Tibial artery (tissue), 4 donors: Measurements from ENCODE around the gene CYP11A1.

Source experiments
- DNase-seq, 2 donors: peaks; one replicate each; pipeline ENCODE4 v3.0.0-alpha.2; 2019
- H3K27ac ChIP-seq, 2 donors: fragments of 200-600 bp; sonication (generic) in 1 of 2; 1 replicate in 1 of 2; 2 replicates in 1 of 2; pipeline ENCODE4 v1.5.1; 2018 to 2019; ENCODE audit warnings: mild to moderate bottlenecking in 1 of 2
- H3K27me3 ChIP-seq, 2 donors: fragments of 200-600 bp; sonication (generic) in 1 of 2; one replicate each; pipeline versions ENCODE4 v1.5.1 to v1.6.0; 2016 to 2019
- H3K36me3 ChIP-seq, 3 donors: fragments of 200-600 bp; sonication (generic) in 2 of 3; one replicate each; pipeline ENCODE4 v1.5.1; 2016 to 2019; ENCODE audit warnings: mild to moderate bottlenecking in 2 of 3
- H3K4me1 ChIP-seq, 4 donors: fragments of 200-600 bp; sonication (generic) in 2 of 4; 1 replicate in 3 of 4; 2 replicates in 1 of 4; pipeline ENCODE4 v1.5.1; 2016 to 2019
- H3K4me3 ChIP-seq, 2 donors: fragments of 200-600 bp; sonication (generic) in 1 of 2; 1 replicate in 1 of 2; 2 replicates in 1 of 2; pipeline ENCODE4 v1.5.1; 2018 to 2019; ENCODE audit warnings: mild to moderate bottlenecking in 2 of 2
- H3K9me3 ChIP-seq, 3 donors: fragments of 200-600 bp; sonication (generic) in 1 of 3; one replicate each; pipeline ENCODE4 v1.5.1; 2016 to 2019
- CTCF ChIP-seq, 2 experiments: fragments of 200-600 bp in 1 of 2; fragments of 450-650 bp in 1 of 2; IDR thresholded peaks; one replicate each; pipeline ENCODE4 v1.5.1; 2017 to 2019; ENCODE audit warnings: antibody characterized with exemption in 2 of 2, mild to moderate bottlenecking in 1 of 2, moderate library complexity in 1 of 2
- intact Hi-C: fragments of 100-400 bp; cut with DNase I; formaldehyde crosslinking; loops from one replicate; pipeline ENCODE4 v1.15.0; 2023; ENCODE audit warnings: low total_unique reads

The CYP11A1 gene

GRCh38 chr15:74367296-74367854 is at the start of gene CYP11A1:
Gene CYP11A1, minus strand, starts transcription at chr15:74367646. Its CDS starts 61 bp downstream, at chr15:74367585.
- Histone ChIP-seq H3K4me3 (no peak within 1 kb of the TSS), H3K27me3 (peaks cover 0 to 63% of the 10 kb centered on the region in 2 donors), H3K27ac (no peak within 1 kb of the TSS), H3K36me3 (no peaks in the 10 kb centered on the region), H3K4me1 (peaks cover 0 to 16% (median 11%) of the 10 kb centered on the region in 4 donors), H3K9me3 (no peaks in the 10 kb centered on the region)
- TF ChIP-seq CTCF (IDR thresholded peaks at IDR 0.05) = no peak
- peak in 1 of 2 donors; percentile 34 for DNase-seq
- intact Hi-C loops = no loop called here

- no peaks in the 10 kb centered on the region for H3K36me3 ChIP-seq
- intact Hi-C loops = no loop called here
- TF ChIP-seq CTCF (IDR thresholded peaks at IDR 0.05) = no peak
- peaks cover 0 to 6% of the 10 kb centered on the region in 2 donors for H3K27me3 ChIP-seq
- H3K4me1 ChIP-seq = peaks cover 0 to 13% (median 0%) of the 10 kb centered on the region in 4 donors
- no peak for DNase-seq
- H3K4me3 ChIP-seq = no peak overlapping the region
- H3K27ac ChIP-seq = no peak overlapping the region
- H3K9me3 ChIP-seq = no peaks in the 10 kb centered on the region
Observed at GRCh38 chr15:74417225-74417624, 49.8 kb upstream of the CYP11A1 start.

DNA sequence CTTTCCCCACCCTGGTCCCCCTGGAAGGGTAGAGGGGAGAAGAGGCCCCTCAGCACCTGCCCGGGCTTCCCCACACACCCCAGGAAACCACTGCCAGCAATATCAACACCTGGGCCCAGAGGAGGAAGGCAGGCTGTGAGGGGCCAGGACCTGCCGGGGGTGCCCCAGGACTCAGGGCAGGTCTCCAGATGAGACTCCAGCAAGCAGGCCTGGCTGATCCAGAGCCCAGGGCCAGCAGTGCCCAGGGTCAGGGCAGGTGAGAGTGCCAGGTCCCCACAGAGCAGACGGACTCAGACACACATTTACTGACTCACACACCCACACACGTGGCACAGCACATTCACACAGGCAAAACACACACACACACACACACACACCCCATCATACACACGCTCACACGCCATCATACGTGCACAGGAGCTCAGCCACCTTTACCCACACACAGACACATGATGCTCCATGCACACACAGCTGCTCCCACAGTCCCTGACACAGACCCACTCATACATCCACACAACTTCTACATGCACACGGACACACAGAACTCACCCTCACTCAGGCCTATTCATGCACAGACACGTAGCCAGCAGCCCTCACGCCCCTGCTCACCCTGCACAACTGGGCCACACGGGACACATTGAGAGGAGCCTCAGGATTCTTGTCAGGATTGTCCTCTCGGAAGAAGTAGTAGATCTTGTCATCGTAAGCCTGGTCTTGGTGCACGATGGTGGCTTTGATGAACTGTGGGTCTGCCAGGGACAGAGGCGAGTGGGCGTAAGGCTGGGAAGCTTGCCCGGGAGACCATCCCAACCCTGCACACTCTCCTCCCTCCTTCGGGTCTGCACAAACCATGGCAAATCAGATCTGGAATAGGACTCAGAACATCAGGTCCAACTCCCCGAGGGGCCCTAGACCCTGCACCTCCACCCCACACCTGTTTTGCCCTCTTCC is 48.8 kb upstream of the CYP11A1 start:
- intact Hi-C loops = no loop called here
- Histone ChIP-seq H3K4me1 (peaks cover 0 to 6% (median 0%) of the 10 kb centered on the region in 4 donors), H3K4me3 (no peak overlapping the region), H3K27me3 (peaks cover 0 to 6% of the 10 kb centered on the region in 2 donors), H3K27ac (no peak overlapping the region), H3K9me3 (no peaks in the 10 kb centered on the region), H3K36me3 (no peaks in the 10 kb centered on the region)
- DNase-seq = no peak
- TF ChIP-seq CTCF (IDR thresholded peaks at IDR 0.05) = no peak

DNA sequence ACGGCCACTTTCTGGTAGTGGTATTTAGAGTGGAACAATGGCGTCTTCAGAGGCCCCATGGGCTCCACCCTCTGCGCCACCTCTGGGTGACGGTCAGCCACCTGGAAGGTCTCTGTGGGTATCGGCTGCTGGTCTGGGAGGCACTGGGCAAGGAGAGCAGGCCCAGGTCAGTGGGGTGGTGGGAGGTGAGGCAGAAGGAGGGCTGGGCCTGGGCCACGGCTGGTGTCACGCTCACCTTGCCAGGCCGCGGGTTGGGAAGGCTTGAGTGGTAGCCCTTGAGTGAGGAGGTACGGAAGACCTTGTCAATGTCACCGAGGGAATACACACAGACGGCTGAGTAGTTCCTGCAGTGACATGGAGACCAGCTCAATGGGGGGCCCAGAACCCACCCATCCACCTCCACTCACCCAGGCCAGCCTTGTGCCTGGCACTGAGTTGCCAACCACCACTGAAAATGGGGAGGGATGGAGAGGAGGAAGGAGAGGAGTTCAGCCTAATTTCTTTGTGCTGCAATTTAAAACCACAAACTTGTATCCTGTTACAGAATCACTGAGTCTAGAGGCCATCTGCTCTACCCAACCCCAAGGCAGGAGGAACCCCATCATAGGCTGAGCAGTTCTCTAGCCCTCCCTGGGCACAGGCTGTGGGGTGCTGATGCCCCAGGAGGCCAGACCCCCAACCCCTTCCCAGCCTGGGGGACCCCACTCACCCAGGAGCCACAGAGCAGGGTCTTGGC is 47.3 kb upstream of the CYP11A1 start:
- H3K27ac ChIP-seq = no peak overlapping the region
- H3K4me1 ChIP-seq = no peaks in the 10 kb centered on the region
- intact Hi-C loops = no loop called here
- H3K9me3 ChIP-seq = no peaks in the 10 kb centered on the region
- H3K27me3 ChIP-seq = peaks cover 0 to 6% of the 10 kb centered on the region in 2 donors
- DNase-seq = no peak
- no peak overlapping the region for H3K4me3 ChIP-seq
- H3K36me3 ChIP-seq = no peaks in the 10 kb centered on the region
- TF ChIP-seq CTCF (IDR thresholded peaks at IDR 0.05) = no peak

GRCh38 chr15:74414081-74414580 is 46.7 kb upstream of the CYP11A1 start:
- Histone ChIP-seq H3K9me3 (no peaks in the 10 kb centered on the region), H3K36me3 (no peaks in the 10 kb centered on the region), H3K4me1 (no peaks in the 10 kb centered on the region), H3K27me3 (peaks cover 0 to 12% of the 10 kb centered on the region in 2 donors), H3K27ac (no peak overlapping the region), H3K4me3 (no peak overlapping the region)
- TF ChIP-seq CTCF (IDR thresholded peaks at IDR 0.05) = no peak
- no peak for DNase-seq
- intact Hi-C loops = no loop called here
